Measurements from ENCODE around the gene FAM210B. TPM values are rescaled to one million over a fixed set of nuclear protein-coding genes. Genes with fewer than 3 reads are reported as not detected.

The FAM210B gene
- total and polyA plus RNA-seq, 2 of the 8 experiments (the other 6 are each of a cell fraction or from before 2014, with no cell fraction given) = 9.4 to 15.0 TPM

DNA sequence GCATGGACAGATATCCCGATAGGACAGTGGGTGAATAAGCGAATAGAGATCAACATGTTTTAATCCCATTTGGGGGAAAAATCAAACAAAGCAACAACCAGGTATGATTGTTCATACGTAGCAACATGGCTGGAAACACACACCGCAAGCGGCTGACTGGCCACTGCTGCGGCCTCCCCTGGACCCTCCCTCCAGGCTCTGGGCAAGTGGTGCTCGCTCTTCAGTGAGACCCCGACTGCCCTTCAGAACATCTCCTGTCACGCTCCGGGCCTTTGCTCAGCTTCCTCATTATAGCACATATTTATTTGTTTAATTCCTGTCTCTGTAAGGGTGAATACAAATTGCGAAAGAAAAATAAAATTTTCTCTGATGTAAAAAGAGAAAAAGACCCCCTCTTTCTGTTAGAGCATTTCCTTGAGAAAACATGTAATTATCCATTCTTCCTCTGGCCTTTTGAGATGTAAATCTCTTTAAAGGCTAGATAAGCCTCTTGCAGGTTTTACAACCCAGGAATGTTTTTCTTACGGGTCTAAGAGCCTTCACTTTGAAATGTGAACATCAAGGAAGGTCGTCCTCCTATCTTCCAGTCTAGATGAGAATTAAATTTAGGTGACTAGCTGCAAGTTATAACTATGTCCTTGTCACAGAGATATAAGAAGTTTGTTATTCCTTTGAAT is 11.0 kb upstream of the FAM210B start:
- ChIA-PET CTCF (ENCODE audit: partially characterized antibody) (interaction anchor here (0.7 kb wide), 1 partner anchor 104 kb away, joined by 4 read pairs; no protein-coding TSS in a partner anchor), POLR2A (ENCODE audit: partially characterized antibody) (no interaction called here)
- Histone ChIP-seq H3K4ac (replicated peaks; ENCODE audit: insufficient read length, low read depth, low read length) (no peak overlapping the region), H3K9ac (replicated peaks in 1 of 4; ENCODE audit: extremely low read depth in 1 of 4, low read depth in 3 of 4, low read length in 3 of 4) (no peak overlapping the region), H3K4me1 (replicated peaks in 1 of 4; ENCODE audit: control insufficient read depth in 3 of 4, insufficient read depth in 4 of 4, low read length in 3 of 4) (peaks cover 0 to 6% (median 3%) of the 10 kb centered on the region in 4 experiments; a peak in 4 of 7 replicates), H2BK120ac (replicated peaks; ENCODE audit: low read depth, low read length) (no peak overlapping the region), H3K18ac (ENCODE audit: extremely low read depth, low read length) (no peak overlapping the region), H3K79me2 (ENCODE audit: control insufficient read depth in 1 of 2, insufficient read depth in 2 of 2, low read length in 2 of 2) (no peaks in the 10 kb centered on the region), H3K27ac (ENCODE audit: low read depth, low read length) (no peak overlapping the region), H2AK5ac (ENCODE audit: low read depth, low read length) (no peak overlapping the region), H3K4me2 (ENCODE audit: insufficient read depth in 1 of 2, low read depth in 2 of 2, low read length in 2 of 2) (peak overlapping the region; percentile 5 to 20; a peak in 3 of 4 replicates), H3K9me3 (ENCODE audit: insufficient read depth in 2 of 2, low read depth in 1 of 2, low read length in 1 of 2) (no peaks in the 10 kb centered on the region), H3K4me3 (ENCODE audit: extremely low read depth in 1 of 4, insufficient read depth in 2 of 4, low read depth in 3 of 4, low read length in 4 of 4) (peak overlapping the region in 2 of 4 experiments; percentile 1; a peak in 3 of 8 replicates), H4K20me1 (replicated peaks in 1 of 2; ENCODE audit: control insufficient read depth in 1 of 2, insufficient read depth in 2 of 2, low read length in 2 of 2) (no peaks in the 10 kb centered on the region), H3K14ac (ENCODE audit: insufficient read length) (no peak overlapping the region), H2BK20ac (ENCODE audit: low read length) (no peak overlapping the region), H3K56ac (replicated peaks; ENCODE audit: insufficient read length, low read depth, low read length) (no peak overlapping the region), H3K27me3 (replicated peaks in 1 of 4; ENCODE audit: control insufficient read depth in 3 of 4, extremely low read depth in 1 of 4, insufficient read depth in 3 of 4, low read length in 3 of 4) (peaks cover 8 to 33% (median 24%) of the 10 kb centered on the region in 4 experiments), H2BK12ac (ENCODE audit: low read depth, low read length) (no peak overlapping the region), H3K23ac (ENCODE audit: insufficient read length) (no peak overlapping the region), H4K91ac (replicated peaks; ENCODE audit: insufficient read length, low read length) (no peak overlapping the region), H4K8ac (ENCODE audit: extremely low read depth, insufficient read depth, low read length) (no peak overlapping the region), H3K23me2 (ENCODE audit: low read depth, low read length) (no peaks in the 10 kb centered on the region), H3K79me1 (ENCODE audit: low read depth, low read length) (no peaks in the 10 kb centered on the region), H2BK15ac (ENCODE audit: low read length) (no peak overlapping the region), H2AFZ (ENCODE audit: low read length) (no peak overlapping the region), H3K36me3 (ENCODE audit: control insufficient read depth in 2 of 4, insufficient read depth in 4 of 4, low read length in 3 of 4) (no peaks in the 10 kb centered on the region), H4K5ac (ENCODE audit: insufficient read length, low read depth, low read length) (no peak overlapping the region), H2BK5ac (ENCODE audit: low read depth, low read length) (no peak overlapping the region)
- no peak for FAIRE-seq
- WGBS, 2 experiments (ENCODE audit: extremely low coverage in 1 of 2, insufficient coverage in 1 of 2, insufficient read length in 1 of 2, insufficient replicate concordance in 2 of 2, low coverage in 1 of 2, low lambda C conversion rate in 2 of 2, missing lambda C conversion rate in 1 of 2) = 61% methylated on average over 13 of the region's 13 CpGs; no CpG with 5 or more reads in 1 of the 2 experiments
- TF ChIP-seq, protein P1, sequence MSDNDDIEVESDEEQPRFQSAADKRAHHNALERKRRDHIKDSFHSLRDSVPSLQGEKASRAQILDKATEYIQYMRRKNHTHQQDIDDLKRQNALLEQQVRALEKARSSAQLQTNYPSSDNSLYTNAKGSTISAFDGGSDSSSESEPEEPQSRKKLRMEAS (IDR thresholded peaks at IDR 0.05) = no peak
- TF ChIP-seq, protein P2, sequence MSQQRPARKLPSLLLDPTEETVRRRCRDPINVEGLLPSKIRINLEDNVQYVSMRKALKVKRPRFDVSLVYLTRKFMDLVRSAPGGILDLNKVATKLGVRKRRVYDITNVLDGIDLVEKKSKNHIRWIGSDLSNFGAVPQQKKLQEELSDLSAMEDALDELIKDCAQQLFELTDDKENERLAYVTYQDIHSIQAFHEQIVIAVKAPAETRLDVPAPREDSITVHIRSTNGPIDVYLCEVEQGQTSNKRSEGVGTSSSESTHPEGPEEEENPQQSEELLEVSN (IDR thresholded peaks at IDR 0.05) = no peak
- no peak for TF ChIP-seq SIRT6 (IDR thresholded peaks at IDR 0.05; ENCODE audit: low read length)
- no peak for TF ChIP-seq POLR2A (IDR thresholded peaks at IDR 0.05; ENCODE audit: control extremely low read depth in 1 of 2, low read depth in 2 of 2, low read length in 2 of 2)
- no peak for TF ChIP-seq BCL11A (IDR thresholded peaks at IDR 0.05; ENCODE audit: low read depth in 2 of 2, low read length in 2 of 2)
- no peak for DNase-seq (ENCODE audit: low read depth in 1 of 2, low spot score in 2 of 2)

Data from H1 (cell line).